Right atrium auricular region (tissue), 2 donors: ENCODE results near the gene RPL22. TPM values are rescaled to one million over a fixed set of nuclear protein-coding genes. Genes with fewer than 3 reads are reported as not detected.

Experiments
- DNase-seq: peaks from one replicate; pipeline ENCODE4 v3.0.0-alpha.2; 2019; ENCODE audit warnings: low spot score
- H3K27ac ChIP-seq, 2 donors: fragments of 200-600 bp; sonication (generic); 1 replicate in 1 of 2; 2 replicates in 1 of 2; pipeline ENCODE4 v1.5.1; 2016 to 2019
- H3K27me3 ChIP-seq, 2 donors: fragments of 200-600 bp; sonication (generic); one replicate each; pipeline versions ENCODE4 v1.5.1 to v1.6.0; 2017 to 2019
- H3K36me3 ChIP-seq: fragments of 200-600 bp; sonication (generic); one replicate; pipeline ENCODE4 v1.5.1; 2016
- H3K4me1 ChIP-seq, 2 donors: fragments of 200-600 bp; sonication (generic); one replicate each; pipeline versions ENCODE4 v1.5.1 to v1.6.0; 2017 to 2019
- H3K4me3 ChIP-seq, 2 donors: fragments of 200-600 bp; sonication (generic); 1 replicate in 1 of 2; 2 replicates in 1 of 2; pipeline ENCODE4 v1.5.1; 2017 to 2019; ENCODE audit warnings: mild to moderate bottlenecking in 1 of 2, moderate library complexity in 1 of 2
- H3K9me3 ChIP-seq, 2 donors: fragments of 200-600 bp; sonication (generic); one replicate each; pipeline ENCODE4 v1.5.1; 2019
- CTCF ChIP-seq, 2 donors: fragments of 200-600 bp; sonication (generic); IDR thresholded peaks; one replicate each; pipeline ENCODE4 v1.5.1; 2019; ENCODE audit warnings: antibody characterized with exemption in 2 of 2
- total RNA-seq, 2 donors: library from RNA; depleted of rRNA; stranded (reverse); fragments of >200 nt; gene quantifications; one replicate each; pipeline ENCODE4 v1.1.0, GENCODE V29; 2016

RPL22 gene
- total RNA-seq, 2 donors from 2014 or later: 75.4 to 115 TPM

GRCh38 chr1:6198646-6199297, 623 bp downstream of the RPL22 start:
- Histone ChIP-seq H3K9me3 (no peaks in the 10 kb centered on the region), H3K4me3 (peak overlapping the region; percentile 96 to 98), H3K4me1 (peaks cover 0 to 25% of the 10 kb centered on the region in 2 donors), H3K27ac (peak overlapping the region; percentile 73 to 86), H3K27me3 (no peaks in the 10 kb centered on the region), H3K36me3 (peaks cover 31% of the 10 kb centered on the region)
- DNase-seq: no peak
- TF ChIP-seq CTCF (IDR thresholded peaks at IDR 0.05): no peak

GRCh38 chr1:6197746-6198427, 1.5 kb downstream of the RPL22 start:
- TF ChIP-seq CTCF (IDR thresholded peaks at IDR 0.05): no peak
- peaks cover 40% of the 10 kb centered on the region for H3K36me3 ChIP-seq
- H3K4me1 ChIP-seq: peaks cover 0 to 25% of the 10 kb centered on the region in 2 donors
- H3K27me3 ChIP-seq: no peaks in the 10 kb centered on the region
- H3K4me3 ChIP-seq: peak overlapping the region; percentile 96 to 98
- H3K27ac ChIP-seq: no peak overlapping the region
- H3K9me3 ChIP-seq: no peaks in the 10 kb centered on the region
- DNase-seq: no peak

- no peaks in the 10 kb centered on the region for H3K27me3 ChIP-seq
Observed at GRCh38 chr1:6191968-6192367, 7.4 kb downstream of the RPL22 start.

GRCh38 chr1:6188466-6188865, 10.9 kb downstream of the RPL22 start:
- H3K27me3 ChIP-seq: no peaks in the 10 kb centered on the region
- no peak overlapping the region for H3K4me3 ChIP-seq
- H3K9me3 ChIP-seq: no peaks in the 10 kb centered on the region
- no peak for TF ChIP-seq CTCF (IDR thresholded peaks at IDR 0.05)
- H3K4me1 ChIP-seq: no peaks in the 10 kb centered on the region
- no peak for DNase-seq
- no peak overlapping the region for H3K27ac ChIP-seq
- peaks cover 64% of the 10 kb centered on the region for H3K36me3 ChIP-seq

More at GRCh38 chr1:6191968-6192367, 7.4 kb downstream of the RPL22 start:
- TF ChIP-seq CTCF (IDR thresholded peaks at IDR 0.05): no peak
- Histone ChIP-seq H3K9me3 (no peaks in the 10 kb centered on the region), H3K4me1 (no peaks in the 10 kb centered on the region), H3K27ac (no peak overlapping the region), H3K4me3 (no peak overlapping the region), H3K36me3 (peaks cover 83% of the 10 kb centered on the region)
- no peak for DNase-seq

DNA sequence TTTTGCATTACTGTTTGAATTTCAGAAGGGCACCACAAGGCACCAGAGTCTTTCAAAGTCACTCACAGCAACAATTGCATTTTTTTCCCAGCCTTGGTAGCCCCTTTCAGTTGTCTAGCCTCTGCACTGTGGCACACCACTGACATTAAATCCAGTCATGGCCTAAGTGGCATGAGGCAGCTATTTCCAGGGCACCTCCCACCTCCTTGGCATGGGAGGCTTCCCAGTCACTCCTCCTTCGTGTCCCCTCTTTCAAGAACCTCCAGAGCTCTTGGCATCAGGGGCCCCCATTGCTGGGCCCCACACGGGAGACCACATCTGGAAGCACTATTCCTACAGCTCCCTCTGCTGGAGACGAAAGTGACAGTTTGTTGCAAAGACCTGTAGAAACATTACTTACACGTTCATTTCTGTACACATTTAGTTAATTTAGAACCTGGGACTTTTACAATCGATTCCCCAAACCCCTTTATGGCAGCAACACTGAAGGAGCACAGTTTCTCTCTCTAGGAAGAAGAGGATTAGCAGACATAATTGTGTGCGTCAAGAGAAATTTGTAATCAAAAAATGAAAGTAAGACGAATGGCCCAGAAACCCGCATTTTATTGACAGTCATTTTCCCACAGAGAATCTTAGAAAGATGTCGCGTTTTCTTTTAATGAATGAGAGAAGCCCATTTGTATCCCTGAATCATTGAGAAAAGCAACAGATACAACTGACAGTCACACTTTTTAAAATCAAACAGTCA, 13.6 kb downstream of the RPL22 start:
- Histone ChIP-seq H3K27me3 (no peaks in the 10 kb centered on the region), H3K4me3 (no peak overlapping the region), H3K9me3 (no peaks in the 10 kb centered on the region), H3K36me3 (peaks cover 41% of the 10 kb centered on the region), H3K4me1 (peaks cover 0 to 4% of the 10 kb centered on the region in 2 donors), H3K27ac (no peak overlapping the region)
- peak in 1 of 2 donors; percentile 51 for TF ChIP-seq CTCF (IDR thresholded peaks at IDR 0.05)
- DNase-seq: no peak
